Measurements from ENCODE around the gene FXYD6. TPM values are rescaled to one million over a fixed set of nuclear protein-coding genes. Genes with fewer than 3 reads are reported as not detected.

The FXYD6 gene
- total and polyA plus RNA-seq, 12 donors, result 22.0 to 65.2 (median 36.1) TPM

DNA sequence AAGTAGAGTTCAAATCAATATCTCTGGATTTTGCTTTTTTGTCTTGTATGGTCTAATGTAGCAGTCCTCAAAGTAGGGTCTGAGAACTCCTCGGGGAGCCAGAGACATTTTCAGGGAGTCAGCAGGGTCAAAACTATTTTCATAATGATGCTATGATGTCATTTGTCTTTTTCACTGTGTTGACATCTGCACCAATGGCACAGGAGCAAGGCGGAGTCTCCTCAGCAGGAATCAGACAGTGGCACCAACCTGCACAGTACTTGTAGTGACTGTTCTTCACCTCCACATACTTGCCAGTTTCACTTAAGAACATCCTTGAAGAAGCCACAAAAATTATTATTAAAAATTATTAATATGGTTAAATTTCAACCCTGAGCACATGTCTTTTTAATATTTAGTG lies 14.9 kb upstream of the FXYD6 start:
- Histone ChIP-seq H3K27ac (no peak overlapping the region), H3K9me3 (peaks cover 0 to 9% (median 0%) of the 10 kb centered on the region in 11 donors), H3K36me3 (no peaks in the 10 kb centered on the region), H3K4me1 (peaks cover 0 to 4% (median 2%) of the 10 kb centered on the region in 9 donors), H3K4me3 (no peak overlapping the region), H3K27me3 (no peaks in the 10 kb centered on the region)
- DNase-seq (no peak), ATAC-seq (peak in 2 of 8 donors; percentile 13 to 47)
- intact Hi-C loops (cut with DNase I), result no loop called here
- 82 to 87% methylated on average over 2 of the region's 2 CpGs for WGBS, 2 donors
- TF ChIP-seq, protein P1, sequence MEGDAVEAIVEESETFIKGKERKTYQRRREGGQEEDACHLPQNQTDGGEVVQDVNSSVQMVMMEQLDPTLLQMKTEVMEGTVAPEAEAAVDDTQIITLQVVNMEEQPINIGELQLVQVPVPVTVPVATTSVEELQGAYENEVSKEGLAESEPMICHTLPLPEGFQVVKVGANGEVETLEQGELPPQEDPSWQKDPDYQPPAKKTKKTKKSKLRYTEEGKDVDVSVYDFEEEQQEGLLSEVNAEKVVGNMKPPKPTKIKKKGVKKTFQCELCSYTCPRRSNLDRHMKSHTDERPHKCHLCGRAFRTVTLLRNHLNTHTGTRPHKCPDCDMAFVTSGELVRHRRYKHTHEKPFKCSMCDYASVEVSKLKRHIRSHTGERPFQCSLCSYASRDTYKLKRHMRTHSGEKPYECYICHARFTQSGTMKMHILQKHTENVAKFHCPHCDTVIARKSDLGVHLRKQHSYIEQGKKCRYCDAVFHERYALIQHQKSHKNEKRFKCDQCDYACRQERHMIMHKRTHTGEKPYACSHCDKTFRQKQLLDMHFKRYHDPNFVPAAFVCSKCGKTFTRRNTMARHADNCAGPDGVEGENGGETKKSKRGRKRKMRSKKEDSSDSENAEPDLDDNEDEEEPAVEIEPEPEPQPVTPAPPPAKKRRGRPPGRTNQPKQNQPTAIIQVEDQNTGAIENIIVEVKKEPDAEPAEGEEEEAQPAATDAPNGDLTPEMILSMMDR (IDR thresholded peaks at IDR 0.05), result no peak

DNA sequence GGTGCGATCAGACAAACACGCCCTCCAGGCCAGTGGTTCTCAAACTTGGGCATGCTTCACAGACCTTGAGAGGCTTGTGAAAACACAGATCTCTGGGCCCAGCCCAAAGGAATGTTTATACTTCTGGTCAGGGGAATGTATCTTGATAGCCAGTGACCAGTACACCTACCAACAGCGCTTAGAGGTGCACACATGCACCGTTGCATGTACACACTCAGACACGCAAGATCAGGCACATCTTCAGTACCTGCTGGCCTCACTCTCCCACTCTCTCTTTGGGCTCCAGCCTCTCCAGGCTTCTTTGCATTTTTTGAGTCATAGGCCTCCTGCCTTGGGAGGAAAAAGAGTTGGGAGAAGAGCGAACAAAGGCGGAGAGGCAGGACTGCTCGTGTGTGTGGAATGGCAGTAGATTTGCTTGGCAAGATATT lies 11.7 kb upstream of the FXYD6 start:
- WGBS, 2 donors, result 80 to 86% methylated on average over 8 of the region's 8 CpGs
- intact Hi-C loops (cut with DNase I), result loop anchor here in 1 of 10 donors (5.0 kb wide), 1 partner anchor 41 kb away; no protein-coding TSS in a partner anchor
- Histone ChIP-seq H3K27me3 (no peaks in the 10 kb centered on the region), H3K27ac (no peak overlapping the region), H3K9me3 (peaks cover 0 to 7% (median 0%) of the 10 kb centered on the region in 11 donors), H3K36me3 (no peaks in the 10 kb centered on the region), H3K4me3 (no peak overlapping the region), H3K4me1 (peaks cover 0 to 26% (median 19%) of the 10 kb centered on the region in 9 donors)
- no peak for DNase-seq
- ATAC-seq, result no peak
- TF ChIP-seq, protein P1 (IDR thresholded peaks at IDR 0.05), result no peak

DNA sequence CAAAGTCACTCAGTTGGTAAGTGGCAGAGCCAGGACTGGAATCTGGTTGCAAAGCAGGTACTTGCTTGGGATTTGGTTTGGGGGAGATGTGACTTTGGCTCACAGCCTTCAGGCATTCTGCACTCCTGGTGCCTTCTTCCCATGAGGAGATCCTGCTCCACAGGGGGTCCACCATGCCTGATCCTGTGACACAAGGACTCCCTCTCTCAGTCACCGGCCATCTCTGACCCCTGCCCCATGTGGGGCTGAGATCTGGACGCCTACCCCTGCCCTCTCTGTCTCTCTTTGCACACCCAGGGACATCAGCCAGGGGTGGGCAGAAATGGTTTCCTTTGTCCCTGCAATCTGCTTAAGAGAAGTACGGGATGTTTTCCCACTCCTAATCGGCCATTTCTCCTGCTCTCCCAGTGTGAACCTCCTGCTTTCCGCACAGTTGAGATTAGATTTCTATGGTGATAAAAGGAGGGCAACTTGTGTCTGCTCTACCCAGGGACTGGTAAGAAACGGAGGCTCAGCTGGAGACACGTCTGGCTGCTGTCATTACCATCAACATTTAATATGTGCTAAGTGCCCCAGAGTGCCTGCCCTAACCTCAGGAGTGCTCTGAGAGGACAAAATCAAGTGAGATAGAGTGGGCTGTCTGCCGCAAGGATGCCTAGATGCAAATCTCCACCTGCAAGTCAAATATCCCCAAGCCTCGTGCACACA lies 11.1 kb upstream of the FXYD6 start:
- TF ChIP-seq, protein P1 (IDR thresholded peaks at IDR 0.05), result no peak
- no peak for DNase-seq
- WGBS, 2 donors, result 70 to 77% methylated on average over 9 of the region's 9 CpGs
- Histone ChIP-seq H3K36me3 (no peaks in the 10 kb centered on the region), H3K4me1 (peaks cover 0 to 29% (median 19%) of the 10 kb centered on the region in 9 donors), H3K4me3 (no peak overlapping the region), H3K27ac (peak overlapping the region in 2 of 10 donors; percentile 79 to 91), H3K9me3 (peaks cover 0 to 7% (median 0%) of the 10 kb centered on the region in 11 donors), H3K27me3 (no peaks in the 10 kb centered on the region)
- no peak for ATAC-seq
- intact Hi-C loops (cut with DNase I), result loop anchor here in 1 of 10 donors (5.0 kb wide), 1 partner anchor 40 kb away; no protein-coding TSS in a partner anchor

DNA sequence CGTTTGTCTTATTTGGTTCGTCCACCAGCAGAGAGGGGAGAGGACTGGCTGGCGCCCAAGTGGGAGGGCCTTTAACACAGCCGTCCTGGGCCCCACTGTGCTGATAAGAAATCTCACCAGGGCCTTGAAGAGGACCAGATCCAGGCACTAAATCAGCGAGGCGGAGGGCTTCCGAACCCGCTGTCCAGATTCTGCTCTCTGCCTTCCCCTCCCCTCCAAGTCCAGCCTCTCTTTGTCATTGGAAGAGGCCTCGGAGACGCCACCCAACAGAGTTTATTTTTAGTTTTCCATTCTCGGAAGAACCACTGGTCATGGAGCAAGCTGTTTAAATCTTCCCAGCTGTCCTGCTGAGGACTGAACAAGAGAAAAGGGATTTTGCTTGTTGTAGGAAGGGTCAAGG lies 9.3 kb upstream of the FXYD6 start:
- Histone ChIP-seq H3K4me3 (peak overlapping the region in 9 of 10 donors; percentile 6 to 46 (median 34)), H3K27ac (peak overlapping the region; percentile 51 to 91 (median 78)), H3K27me3 (peaks cover 0 to under 1% (median 0%) of the 10 kb centered on the region in 7 donors), H3K4me1 (peaks cover 0 to 35% (median 19%) of the 10 kb centered on the region in 9 donors), H3K9me3 (peaks cover 0 to 7% (median 0%) of the 10 kb centered on the region in 11 donors), H3K36me3 (no peaks in the 10 kb centered on the region)
- TF ChIP-seq, protein P1 (IDR thresholded peaks at IDR 0.05), result no peak
- WGBS, 2 donors, result 3 to 5% methylated on average over 11 of the region's 11 CpGs
- intact Hi-C loops (cut with DNase I), result loop anchor here in 1 of 10 donors (5.0 kb wide), 1 partner anchor 38 kb away; no protein-coding TSS in a partner anchor
- DNase-seq (peak; percentile 85 to 89), ATAC-seq (peak; percentile 89 to 94 (median 93))

Data from heart right ventricle (tissue), 16 donors.